IMR-90 (cell line): ENCODE measurements around the gene RALGAPB. TPM values are rescaled to one million over a fixed set of nuclear protein-coding genes. Genes with fewer than 3 reads are reported as not detected.
"Not testable (repeated sequence)": the region's sequence is repeated elsewhere in the genome, so short reads cannot be mapped to it uniquely, and the experiment has no call there.

Source experiments
- ATAC-seq: fragments of 200-7000 bp; cut with Tn5 transposase; 2 replicates; pipeline ENCODE4 v1.9.1; 2020; ENCODE audit warnings: low read depth, mild to moderate bottlenecking, moderate library complexity
- BruUV-seq: library from RNA; stranded (reverse); fragments of 400-500 nt; replicated peaks from 2 replicates; lab custom pipeline; 2021; lab: Mats Ljungman, UMichigan
- CTCF ChIA-PET: fragments of 300-600 bp; formaldehyde crosslinking; extraction: SDS; loops from one replicate; lab custom pipeline; 2021; ENCODE audit warnings: antibody characterized with exemption; lab: Yijun Ruan, JAX
- POLR2A ChIA-PET: fragments of 300-600 bp; sonication (Branson Sonifier 250); formaldehyde crosslinking; loops from one replicate; lab custom pipeline; 2022; ENCODE audit warnings: antibody characterized with exemption; ENCODE audit not compliant: unreplicated experiment; lab: Charles Lee
- DNase-seq: peaks from one replicate; pipeline ENCODE4 v3.0.0; 2013
- H2AFZ ChIP-seq: replicated peaks from 2 replicates; pipeline ENCODE3; 2013; ENCODE audit warnings: low read length, mild to moderate bottlenecking; ENCODE audit not compliant: poor library complexity
- H2AK5ac ChIP-seq: 2 replicates; pipeline ENCODE4 v1.6.1; 2013; ENCODE audit warnings: low read depth, low read length, inconsistent platforms
- H2AK9ac ChIP-seq: replicated peaks from 2 replicates; pipeline ENCODE3; 2013; ENCODE audit warnings: mild to moderate bottlenecking, low read depth, low read length, moderate library complexity; ENCODE audit not compliant: poor library complexity
- H2BK120ac ChIP-seq: 2 replicates; pipeline ENCODE4 v1.6.1; 2013; ENCODE audit warnings: low read depth, low read length, inconsistent platforms
- H2BK15ac ChIP-seq: 3 replicates; pipeline ENCODE4 v1.6.1; 2013; ENCODE audit warnings: low read depth, low read length, inconsistent platforms
- H2BK20ac ChIP-seq: 2 replicates; pipeline ENCODE4 v1.6.1; 2013; ENCODE audit warnings: low read depth, mild to moderate bottlenecking, inconsistent platforms, low read length, moderate library complexity
- H2BK5ac ChIP-seq: 2 replicates; pipeline ENCODE4 v1.6.1; 2013; ENCODE audit warnings: mild to moderate bottlenecking, low read depth, low read length, inconsistent platforms; ENCODE audit not compliant: poor library complexity, severe bottlenecking
- H3K14ac ChIP-seq: replicated peaks from 2 replicates; pipeline ENCODE4 v1.6.1; 2013; ENCODE audit warnings: low read depth, low read length, inconsistent platforms
- H3K18ac ChIP-seq: 2 replicates; pipeline ENCODE4 v1.6.1; 2013; ENCODE audit warnings: low read depth, low read length, control low read depth
- H3K23ac ChIP-seq: 2 replicates; pipeline ENCODE4 v1.6.1; 2013; ENCODE audit warnings: low read depth, low read length, inconsistent platforms
- H3K27ac ChIP-seq: 2 replicates; pipeline ENCODE4 v1.5.1; 2013; ENCODE audit warnings: mild to moderate bottlenecking, control low read depth, low read length; ENCODE audit not compliant: insufficient read depth
- H3K27me3 ChIP-seq: 2 replicates; pipeline ENCODE4 v1.6.1; 2013; ENCODE audit warnings: low read length; ENCODE audit not compliant: control insufficient read depth, insufficient read depth
- H3K36me3 ChIP-seq: 2 replicates; pipeline ENCODE4 v1.6.1; 2013; ENCODE audit warnings: low read length, mixed read lengths; ENCODE audit not compliant: control insufficient read depth, insufficient read depth
- H3K4ac ChIP-seq: 2 replicates; pipeline ENCODE4 v1.6.1; 2013; ENCODE audit warnings: low read depth, low read length, inconsistent platforms
- H3K4me1 ChIP-seq: 2 replicates; pipeline ENCODE4 v1.6.1; 2013; ENCODE audit warnings: low read length, mixed read lengths; ENCODE audit not compliant: control insufficient read depth, insufficient read depth
- H3K4me2 ChIP-seq: 2 replicates; pipeline ENCODE4 v1.6.1; 2013; ENCODE audit warnings: low read depth, mild to moderate bottlenecking, control low read depth, low read length, moderate library complexity
- H3K4me3 ChIP-seq: 2 replicates; pipeline ENCODE4 v1.5.1; 2013; ENCODE audit warnings: low read depth, mild to moderate bottlenecking, control low read depth, low read length, moderate library complexity; ENCODE audit not compliant: insufficient read depth
- H3K56ac ChIP-seq: 2 replicates; pipeline ENCODE4 v1.6.1; 2013; ENCODE audit warnings: low read length, inconsistent platforms; ENCODE audit not compliant: insufficient read depth; ENCODE audit errors: extremely low read depth
- H3K79me1 ChIP-seq, 2 experiments: 2 replicates each; pipeline ENCODE4 v1.6.1; 2013; ENCODE audit warnings: low read length in 2 of 2, inconsistent platforms in 1 of 2, low read depth in 1 of 2
- H3K9ac ChIP-seq: 2 replicates; pipeline ENCODE4 v1.6.1; 2013; ENCODE audit warnings: low read depth, low read length, control low read depth
- H3K9me1 ChIP-seq: 2 replicates; pipeline ENCODE4 v1.6.1; 2013; ENCODE audit warnings: low read length, inconsistent platforms; ENCODE audit not compliant: insufficient read depth
- H3K9me3 ChIP-seq: 2 replicates; pipeline ENCODE4 v1.6.1; 2013; ENCODE audit warnings: low read length; ENCODE audit not compliant: control insufficient read depth, insufficient read depth
- H4K20me1 ChIP-seq: 2 replicates; pipeline ENCODE4 v1.6.1; 2013; ENCODE audit warnings: low read length, inconsistent platforms; ENCODE audit not compliant: insufficient read depth
- H4K5ac ChIP-seq: 2 replicates; pipeline ENCODE4 v1.6.1; 2013; ENCODE audit warnings: mild to moderate bottlenecking, low read depth, low read length, control low read depth
- H4K8ac ChIP-seq, 2 experiments: 2 replicates each; pipeline ENCODE4 v1.6.1; 2013; ENCODE audit warnings: low read depth in 2 of 2, low read length in 2 of 2, control low read depth in 1 of 2, inconsistent platforms in 1 of 2
- H4K91ac ChIP-seq: 2 replicates; pipeline ENCODE4 v1.6.1; 2013; ENCODE audit warnings: low read depth, low read length, inconsistent platforms; ENCODE audit not compliant: insufficient read depth
- CEBPB ChIP-seq: IDR thresholded peaks from 2 replicates; pipeline ENCODE4 v1.6.1; 2012; ENCODE audit warnings: low read depth, low read length, improper control_type of control experiment
- NFE2L2 ChIP-seq: fragments of 150-350 bp; IDR thresholded peaks from 2 replicates; pipeline ENCODE4 v1.6.1; 2016; ENCODE audit warnings: low read depth, mild to moderate bottlenecking, low read length
- RCOR1 ChIP-seq: IDR thresholded peaks from 2 replicates; pipeline ENCODE4 v1.6.1; 2012; ENCODE audit warnings: mild to moderate bottlenecking, low read length, improper control_type of control experiment; ENCODE audit not compliant: insufficient replicate concordance
- WGBS, 2 experiments: methylation state at CpG; one replicate each; pipeline versions ENCODE4 v1.1.5 to v1.1.7; 2013; ENCODE audit warnings: missing lambda C conversion rate in 2 of 2; ENCODE audit not compliant: insufficient read length in 1 of 2; ENCODE audit errors: extremely low coverage in 2 of 2; 5-methylcytosine and 5-hydroxymethylcytosine counted together
- dilution Hi-C: fragments of 300-500 bp; cut with HindIII; formaldehyde crosslinking; loops from one replicate; pipeline ENCODE4 v1.14.3; 2018; ENCODE audit warnings: low sequenced_read_pairs; ENCODE audit not compliant: unreplicated experiment
- in situ Hi-C: fragments of 300-500 bp; cut with MboI; formaldehyde crosslinking; loops from 3 replicates; pipeline ENCODE4 v1.14.3; 2019; ENCODE audit warnings: low sequenced_read_pairs, inconsistent platforms, mixed read lengths
- intact Hi-C: fragments of 100-400 bp; cut with micrococcal nuclease; formaldehyde crosslinking; loops from 2 replicates; pipeline ENCODE4 v1.10.0; 2022
- polyA plus RNA-seq, 3 experiments: library from polyadenylated mRNA; depleted of rRNA; stranded (reverse); fragments of >200 nt; gene quantifications; 2 replicates each; pipeline ENCODE4 v1.2.3, GENCODE V29; 2012; ENCODE audit warnings: low replicate concordance in 1 of 3
- total RNA-seq: library from RNA; depleted of rRNA; stranded (reverse); fragments of >200 nt; gene quantifications from 2 replicates; pipeline ENCODE4 v1.2.3, GENCODE V29; 2012

RALGAPB gene
- total and polyA plus RNA-seq, 2 of the 4 experiments (the other 2 are of a cell fraction), result 12.7 to 30.3 TPM

GRCh38 chr20:38437796-38438195 is 34.8 kb upstream of the RALGAPB start:
- Histone ChIP-seq H2BK120ac (no peak overlapping the region), H2BK5ac (no peak overlapping the region), H3K4me1 (peaks cover 7% of the 10 kb centered on the region), H3K9me1 (peaks cover 13% of the 10 kb centered on the region; the same call in 1 of the 2 replicates), H4K5ac (no peak overlapping the region), H3K27me3 (no peaks in the 10 kb centered on the region; the same call in 1 of the 2 replicates), H2AK9ac (no peak overlapping the region), H3K4me3 (no peak overlapping the region), H3K9me3 (no peaks in the 10 kb centered on the region), H4K8ac (no peak overlapping the region), H3K18ac (no peak overlapping the region), H3K4me2 (no peak overlapping the region), H3K56ac (no peak overlapping the region), H3K36me3 (peaks cover 10% of the 10 kb centered on the region), H3K9ac (no peak overlapping the region), H2AFZ (peak overlapping the region; percentile 4), H3K79me1 (peaks cover 0 to 23% of the 10 kb centered on the region in 2 experiments; a peak in 2 of 4 replicates), H2BK15ac (no peak overlapping the region), H3K27ac (no peak overlapping the region), H3K4ac (no peak overlapping the region), H3K23ac (no peak overlapping the region), H4K20me1 (peaks cover 17% of the 10 kb centered on the region), H2BK20ac (no peak overlapping the region), H2AK5ac (no peak overlapping the region), H3K14ac (no peak overlapping the region), H4K91ac (no peak overlapping the region)
- in situ Hi-C loops (no loop called here), intact Hi-C loops (no loop called here), dilution Hi-C loops (no loop called here)
- ChIA-PET POLR2A (no interaction called here), CTCF (no interaction called here)
- ATAC-seq, result no peak
- 89% methylated on average over 2 of the region's 6 CpGs; no CpG with 5 or more reads in 1 of the 2 experiments for WGBS, 2 experiments
- no peak for DNase-seq
- BruUV-seq, result no TSS peak
- TF ChIP-seq RCOR1, result no peak
- no peak for TF ChIP-seq CEBPB
- no peak for TF ChIP-seq NFE2L2

- H2BK20ac ChIP-seq, H3K27me3 ChIP-seq, DNase-seq, H2BK15ac ChIP-seq, H2BK120ac ChIP-seq, H3K27ac ChIP-seq, H4K91ac ChIP-seq, H3K4me3 ChIP-seq, BruUV-seq, H3K23ac ChIP-seq, H2AK9ac ChIP-seq, H2BK5ac ChIP-seq, CTCF ChIA-PET, H3K4me2 ChIP-seq, H3K36me3 ChIP-seq, H3K56ac ChIP-seq, H4K5ac ChIP-seq, ATAC-seq, H4K8ac ChIP-seq, H3K4ac ChIP-seq, H3K79me1 ChIP-seq, in situ Hi-C loops, H3K18ac ChIP-seq, H3K14ac ChIP-seq, H2AFZ ChIP-seq, H3K9me3 ChIP-seq, H2AK5ac ChIP-seq, intact Hi-C loops, H3K9ac ChIP-seq, dilution Hi-C loops, H3K9me1 ChIP-seq, POLR2A ChIA-PET, H3K4me1 ChIP-seq, H4K20me1 ChIP-seq: not testable (repeated sequence)
- WGBS, 2 experiments, result no CpG with 5 or more reads among the region's 8 CpGs
Observed at GRCh38 chr20:38441110-38441509, 31.5 kb upstream of the RALGAPB start.
